ENCODE measurements around the gene ROR1.

Gene ROR1

DNA sequence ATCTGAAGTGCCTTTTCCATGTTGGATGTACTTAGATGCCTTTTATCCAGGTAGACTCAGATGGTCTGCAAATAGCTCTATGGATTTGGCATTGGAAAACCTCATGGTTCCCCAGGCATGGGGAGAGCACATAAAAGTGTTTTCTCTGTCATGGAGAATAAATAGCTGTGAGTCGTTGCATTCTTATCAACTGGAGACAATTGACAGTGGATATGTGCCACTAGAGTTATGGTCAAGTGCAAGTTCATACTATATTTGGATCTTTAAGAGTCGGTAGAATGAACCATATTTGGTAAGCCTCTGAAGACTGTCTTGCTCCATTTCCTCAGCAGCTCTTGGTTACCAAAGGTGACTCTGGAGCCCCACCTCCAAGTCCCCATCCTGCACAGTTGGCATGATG, 83.7 kb downstream of the ROR1 start:
- TF ChIP-seq, protein P1, sequence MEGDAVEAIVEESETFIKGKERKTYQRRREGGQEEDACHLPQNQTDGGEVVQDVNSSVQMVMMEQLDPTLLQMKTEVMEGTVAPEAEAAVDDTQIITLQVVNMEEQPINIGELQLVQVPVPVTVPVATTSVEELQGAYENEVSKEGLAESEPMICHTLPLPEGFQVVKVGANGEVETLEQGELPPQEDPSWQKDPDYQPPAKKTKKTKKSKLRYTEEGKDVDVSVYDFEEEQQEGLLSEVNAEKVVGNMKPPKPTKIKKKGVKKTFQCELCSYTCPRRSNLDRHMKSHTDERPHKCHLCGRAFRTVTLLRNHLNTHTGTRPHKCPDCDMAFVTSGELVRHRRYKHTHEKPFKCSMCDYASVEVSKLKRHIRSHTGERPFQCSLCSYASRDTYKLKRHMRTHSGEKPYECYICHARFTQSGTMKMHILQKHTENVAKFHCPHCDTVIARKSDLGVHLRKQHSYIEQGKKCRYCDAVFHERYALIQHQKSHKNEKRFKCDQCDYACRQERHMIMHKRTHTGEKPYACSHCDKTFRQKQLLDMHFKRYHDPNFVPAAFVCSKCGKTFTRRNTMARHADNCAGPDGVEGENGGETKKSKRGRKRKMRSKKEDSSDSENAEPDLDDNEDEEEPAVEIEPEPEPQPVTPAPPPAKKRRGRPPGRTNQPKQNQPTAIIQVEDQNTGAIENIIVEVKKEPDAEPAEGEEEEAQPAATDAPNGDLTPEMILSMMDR (conservative IDR thresholded peaks at IDR 0.05; ENCODE audit: control insufficient read depth, insufficient read depth, low read depth, low read length): no peak
- H3K4me3 ChIP-seq (ENCODE audit: control insufficient read depth, low read depth, low read length): no peak overlapping the region
- DNase-seq (ENCODE audit: low read depth): no peak

DNA sequence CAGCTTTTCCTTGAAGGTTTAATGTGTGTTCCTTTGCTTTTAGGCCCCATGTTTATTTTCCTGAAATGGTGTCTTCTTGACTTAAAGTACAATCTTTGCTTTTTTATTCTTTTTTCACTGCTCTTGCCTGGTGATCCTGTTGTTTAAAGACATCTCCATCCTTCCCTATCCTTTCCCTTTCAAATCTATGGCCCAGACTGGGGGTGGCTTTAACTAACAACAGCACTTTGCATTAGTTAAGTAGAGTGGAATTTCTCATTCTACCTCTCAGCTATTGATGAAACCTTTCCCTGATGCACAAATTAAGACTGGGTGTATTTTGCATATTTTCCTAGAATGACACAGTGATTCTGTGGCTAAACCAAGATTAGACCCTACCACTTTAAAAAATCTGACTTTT, 84.3 kb downstream of the ROR1 start:
- TF ChIP-seq, protein P1 (conservative IDR thresholded peaks at IDR 0.05; ENCODE audit: control insufficient read depth, insufficient read depth, low read depth, low read length): no peak
- no peak overlapping the region for H3K4me3 ChIP-seq (ENCODE audit: control insufficient read depth, low read depth, low read length)
- DNase-seq (ENCODE audit: low read depth): no peak

DNA sequence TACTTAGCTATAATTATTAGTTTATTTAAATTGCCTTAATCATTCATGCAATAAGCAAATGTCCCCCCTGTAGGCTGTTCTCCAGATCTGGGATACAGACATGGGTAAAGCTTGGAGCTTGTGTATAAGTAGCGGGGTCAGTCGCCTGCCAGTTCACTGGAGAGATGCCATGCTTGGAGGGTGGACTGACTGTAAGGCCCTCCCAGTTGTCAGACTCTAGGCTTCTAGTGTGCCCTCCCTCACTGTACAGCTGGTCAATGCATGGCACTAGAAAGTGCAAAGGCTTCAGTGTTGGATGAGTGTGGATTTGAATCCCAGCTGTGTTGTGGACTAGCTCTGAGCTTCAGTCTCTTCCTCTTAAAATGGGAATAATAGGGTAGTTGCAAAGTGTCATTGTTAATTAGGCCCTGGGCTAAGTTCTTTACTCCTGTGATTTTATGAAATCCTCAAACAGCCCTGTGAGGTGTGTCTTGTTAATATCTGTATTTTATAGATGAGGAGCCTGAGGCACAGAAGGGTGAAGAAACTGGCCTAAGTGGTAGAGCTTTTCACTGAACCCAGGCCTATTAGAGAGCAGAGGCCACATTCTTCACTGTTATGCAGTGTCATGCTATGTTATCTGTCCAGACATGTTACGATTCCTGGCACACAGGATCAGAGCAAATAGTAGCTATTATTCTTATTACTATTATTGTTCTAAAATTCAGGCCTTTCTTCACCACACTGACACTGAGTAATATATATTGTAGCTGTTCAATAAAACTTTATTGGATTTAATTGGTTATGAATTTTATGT, 85.9 kb downstream of the ROR1 start:
- TF ChIP-seq, protein P1 (conservative IDR thresholded peaks at IDR 0.05; ENCODE audit: control insufficient read depth, insufficient read depth, low read depth, low read length): no peak
- H3K4me3 ChIP-seq (ENCODE audit: control insufficient read depth, low read depth, low read length): no peak overlapping the region
- no peak for DNase-seq (ENCODE audit: low read depth)

DNA sequence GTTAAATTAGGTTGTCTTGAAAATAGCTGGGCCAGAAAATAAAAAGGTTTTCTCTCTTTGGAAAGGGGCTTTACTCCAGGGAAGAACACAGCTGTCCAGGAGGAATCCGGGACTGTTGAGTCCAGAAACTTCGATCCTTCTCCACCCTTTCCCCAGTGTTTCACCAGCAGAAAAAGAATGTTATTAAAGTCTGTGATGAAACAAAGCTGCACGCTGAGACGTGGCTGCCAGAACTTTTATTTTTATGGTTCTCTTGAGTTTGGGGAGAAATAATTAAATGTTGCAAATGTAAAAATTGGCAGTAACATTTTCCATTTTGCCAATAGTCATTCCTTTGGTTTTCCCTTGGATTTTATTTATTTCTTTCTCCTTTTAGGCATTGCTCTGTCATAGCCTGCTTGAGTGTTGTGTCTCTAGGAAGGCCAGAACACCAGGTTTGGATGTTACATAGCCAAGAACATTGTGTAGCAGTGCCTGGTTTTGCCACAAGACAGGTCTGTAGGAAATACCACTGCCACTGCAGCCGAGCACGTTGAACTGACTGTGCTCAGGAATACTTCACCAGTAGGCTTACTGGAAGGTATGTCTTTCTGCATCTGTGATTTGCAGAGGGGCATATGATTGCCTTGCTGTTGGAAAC, 87.4 kb downstream of the ROR1 start:
- TF ChIP-seq, protein P1 (conservative IDR thresholded peaks at IDR 0.05; ENCODE audit: control insufficient read depth, insufficient read depth, low read depth, low read length): no peak
- no peak overlapping the region for H3K4me3 ChIP-seq (ENCODE audit: control insufficient read depth, low read depth, low read length)
- no peak for DNase-seq (ENCODE audit: low read depth)

DNA sequence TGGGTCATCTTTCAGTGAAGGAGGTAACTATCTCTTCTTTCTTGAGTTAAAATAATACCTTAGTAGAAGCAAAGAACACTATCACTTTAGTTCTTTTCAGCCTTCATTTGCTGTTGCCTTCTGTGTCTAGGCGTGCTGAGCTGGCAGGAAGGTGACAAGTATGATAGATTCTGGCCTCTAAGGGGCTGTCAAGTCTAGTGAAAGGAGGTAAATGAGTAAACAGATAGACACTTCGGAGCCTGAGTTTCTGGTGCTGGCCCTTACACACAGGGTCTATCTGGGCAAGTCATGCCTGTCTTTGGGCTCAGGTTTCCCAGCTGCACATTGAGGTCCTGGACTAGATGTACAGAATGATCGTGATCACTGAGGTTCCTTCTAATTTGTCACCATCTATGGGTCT, 89.3 kb downstream of the ROR1 start:
- TF ChIP-seq, protein P1 (conservative IDR thresholded peaks at IDR 0.05; ENCODE audit: control insufficient read depth, insufficient read depth, low read depth, low read length): no peak
- H3K4me3 ChIP-seq (ENCODE audit: control insufficient read depth, low read depth, low read length): no peak overlapping the region
- DNase-seq (ENCODE audit: low read depth): no peak

DNA sequence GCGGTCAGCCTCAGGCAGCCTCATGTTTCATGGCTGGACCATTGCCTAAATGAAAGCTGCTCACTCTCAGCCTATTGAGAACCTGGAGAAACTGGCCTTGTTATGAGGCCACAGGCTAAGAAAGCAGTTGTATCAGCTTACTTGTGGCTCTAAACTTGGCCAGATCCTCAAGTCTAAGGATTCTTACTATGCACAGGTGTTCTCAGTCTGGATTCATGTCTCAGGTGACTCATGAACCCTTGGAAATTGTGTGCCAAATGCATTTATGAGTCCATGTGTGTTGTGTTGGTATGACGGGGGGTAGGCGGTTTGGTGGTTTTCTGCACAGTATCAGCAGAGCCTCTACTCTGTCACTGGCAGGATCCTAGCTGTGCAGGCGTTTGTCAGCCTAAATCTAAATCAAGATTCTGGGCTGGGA, 90.4 kb downstream of the ROR1 start:
- peak; percentile 50 for DNase-seq (ENCODE audit: low read depth)
- no peak overlapping the region for H3K4me3 ChIP-seq (ENCODE audit: control insufficient read depth, low read depth, low read length)
- TF ChIP-seq, protein P1 (conservative IDR thresholded peaks at IDR 0.05; ENCODE audit: control insufficient read depth, insufficient read depth, low read depth, low read length): no peak
